GM10266 (cell line): Measurements from ENCODE around the gene IP6K3.

Experiments
- DNase-seq: peaks from one replicate; pipeline ENCODE4 v3.0.0; 2012; ENCODE audit errors: extremely low spot score
- TF ChIP-seq, protein P1 (sequence below): IDR thresholded peaks from 2 replicates; pipeline ENCODE4 v1.5.1; 2012; ENCODE audit warnings: mild to moderate bottlenecking, low read depth; ENCODE audit not compliant: control insufficient read depth, insufficient read depth; ENCODE audit errors: missing control alignments

IP6K3 gene

GRCh38 chr6:33739571-33739970 is 7.1 kb downstream of the IP6K3 start:
- TF ChIP-seq, protein P1, sequence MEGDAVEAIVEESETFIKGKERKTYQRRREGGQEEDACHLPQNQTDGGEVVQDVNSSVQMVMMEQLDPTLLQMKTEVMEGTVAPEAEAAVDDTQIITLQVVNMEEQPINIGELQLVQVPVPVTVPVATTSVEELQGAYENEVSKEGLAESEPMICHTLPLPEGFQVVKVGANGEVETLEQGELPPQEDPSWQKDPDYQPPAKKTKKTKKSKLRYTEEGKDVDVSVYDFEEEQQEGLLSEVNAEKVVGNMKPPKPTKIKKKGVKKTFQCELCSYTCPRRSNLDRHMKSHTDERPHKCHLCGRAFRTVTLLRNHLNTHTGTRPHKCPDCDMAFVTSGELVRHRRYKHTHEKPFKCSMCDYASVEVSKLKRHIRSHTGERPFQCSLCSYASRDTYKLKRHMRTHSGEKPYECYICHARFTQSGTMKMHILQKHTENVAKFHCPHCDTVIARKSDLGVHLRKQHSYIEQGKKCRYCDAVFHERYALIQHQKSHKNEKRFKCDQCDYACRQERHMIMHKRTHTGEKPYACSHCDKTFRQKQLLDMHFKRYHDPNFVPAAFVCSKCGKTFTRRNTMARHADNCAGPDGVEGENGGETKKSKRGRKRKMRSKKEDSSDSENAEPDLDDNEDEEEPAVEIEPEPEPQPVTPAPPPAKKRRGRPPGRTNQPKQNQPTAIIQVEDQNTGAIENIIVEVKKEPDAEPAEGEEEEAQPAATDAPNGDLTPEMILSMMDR: no peak
- DNase-seq: no peak

GRCh38 chr6:33738879-33739278 is 7.8 kb downstream of the IP6K3 start:
- TF ChIP-seq, protein P1: no peak

DNA sequence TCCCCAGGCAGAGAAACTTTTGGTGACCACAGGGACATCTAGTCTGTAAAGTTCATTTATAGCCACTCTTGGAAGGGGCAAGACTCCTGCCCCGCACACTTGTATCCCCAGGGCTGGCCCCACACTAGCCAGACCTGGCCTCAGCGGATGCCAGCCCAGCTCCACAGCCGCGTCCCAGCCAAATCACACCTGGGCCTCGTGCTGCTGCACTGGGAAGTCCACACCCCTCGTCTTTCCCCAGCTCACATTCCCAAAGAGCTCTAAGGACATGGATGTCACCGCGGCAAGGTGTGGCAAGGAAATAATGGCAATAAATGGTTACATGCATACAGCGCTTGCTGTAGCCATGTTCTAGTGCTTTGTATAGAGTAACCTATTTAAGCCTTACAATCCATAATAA is 8.6 kb downstream of the IP6K3 start:
- TF ChIP-seq, protein P1: no peak
- no peak for DNase-seq

More at GRCh38 chr6:33738879-33739278, 7.8 kb downstream of the IP6K3 start:
- DNase-seq: no peak

DNA sequence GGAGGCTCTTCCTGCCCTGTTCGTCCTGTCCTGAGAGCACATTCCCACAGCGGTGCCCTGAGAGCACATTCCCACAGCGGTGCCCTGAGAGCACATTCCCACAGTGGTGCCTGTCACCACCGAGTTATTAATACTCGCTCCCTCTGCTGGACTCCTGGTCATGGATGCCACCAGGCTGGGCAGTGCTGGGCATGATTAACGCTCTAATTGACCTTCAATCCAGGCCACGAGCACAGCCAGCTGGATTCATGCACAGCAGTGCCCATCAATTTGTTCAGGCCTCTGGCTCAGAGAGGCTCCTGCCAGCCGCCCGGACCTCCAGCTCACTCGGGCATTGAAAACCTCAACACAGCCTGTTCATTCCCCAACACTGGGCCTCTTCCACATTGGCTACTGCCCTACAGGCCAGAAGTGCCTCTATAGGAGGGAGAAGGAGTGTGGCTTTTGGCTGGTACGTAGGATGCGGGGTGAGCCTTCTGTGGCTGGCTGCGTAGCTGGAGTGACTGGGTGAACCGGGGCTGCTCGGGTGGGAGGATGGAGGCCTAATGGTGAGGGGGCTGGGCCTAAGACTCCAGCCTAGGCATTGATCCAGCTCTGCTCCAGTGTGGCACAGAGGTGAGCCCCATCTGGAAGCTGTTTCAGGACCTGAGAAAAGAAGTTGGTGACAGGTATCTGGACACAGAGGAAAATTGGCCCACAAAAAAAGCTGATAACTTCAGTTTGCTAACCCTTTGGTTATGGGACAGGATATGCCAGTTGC is 9.3 kb downstream of the IP6K3 start:
- no peak for DNase-seq
- TF ChIP-seq, protein P1: no peak

- TF ChIP-seq, protein P1: no peak
- DNase-seq: no peak
These were observed 11.5 kb downstream of the IP6K3 start for GRCh38 chr6:33735216-33735615.

- no peak for DNase-seq
- TF ChIP-seq, protein P1: no peak
These were observed 13.0 kb downstream of the IP6K3 start for GRCh38 chr6:33733709-33734007.

DNA sequence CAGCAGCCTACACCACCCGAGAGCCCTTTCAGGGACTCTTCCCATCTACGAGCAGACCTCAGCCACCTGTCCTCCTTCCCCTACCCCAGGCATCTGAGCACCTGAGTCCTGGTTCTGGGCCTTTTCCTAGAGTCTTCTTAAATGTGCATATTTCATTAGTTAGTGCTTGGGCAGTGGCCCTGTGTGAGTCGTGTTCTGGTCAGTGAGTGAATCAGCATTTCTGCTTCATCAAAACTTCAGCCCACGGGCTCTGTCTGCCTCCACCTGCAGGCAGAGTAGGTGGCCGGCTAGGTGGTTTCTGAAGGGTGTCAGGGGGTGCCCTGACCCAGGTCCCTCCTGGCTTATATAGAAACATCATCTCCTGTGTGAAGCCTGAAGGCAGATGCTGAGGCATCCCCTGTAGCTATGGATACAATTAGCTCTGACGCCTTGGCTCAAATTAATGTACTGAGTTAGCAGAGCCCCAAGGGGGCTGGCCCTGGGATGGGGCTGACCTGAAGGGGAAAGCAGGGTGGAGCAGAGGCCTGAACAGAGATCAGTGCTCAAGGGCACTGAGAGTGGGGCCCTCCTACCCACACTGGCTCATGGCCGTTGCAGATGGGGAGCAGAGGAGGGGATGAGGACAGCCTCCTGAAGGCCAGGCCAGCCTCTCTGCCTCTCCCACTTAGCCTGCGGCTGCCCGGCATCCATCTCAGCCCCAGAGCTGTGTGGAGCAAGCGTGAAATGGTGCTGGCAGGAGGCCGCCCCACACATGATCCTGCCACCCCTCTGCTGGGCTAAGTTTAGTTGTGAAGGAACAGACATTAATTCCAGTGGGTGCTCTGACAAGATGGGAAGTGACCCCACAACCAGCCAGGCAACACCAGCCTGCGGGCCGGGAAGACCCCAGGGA is 13.6 kb downstream of the IP6K3 start:
- no peak for DNase-seq
- TF ChIP-seq, protein P1: no peak
